MCF 10A (cell line): ENCODE measurements around the gene ABHD15. TPM values are rescaled to one million over a fixed set of nuclear protein-coding genes. Genes with fewer than 3 reads are reported as not detected.

Source experiments
- BruUV-seq: library from RNA; stranded (reverse); fragments of 400-500 nt; replicated peaks from 2 replicates; lab custom pipeline; 2021; lab: Mats Ljungman, UMichigan
- CTCF ChIA-PET: fragments of 300-600 bp; sonication (Branson Sonifier 250); formaldehyde crosslinking; extraction: SDS; loops from one replicate; lab custom pipeline; 2021; ENCODE audit warnings: antibody characterized with exemption, inconsistent platforms; lab: Yijun Ruan, JAX
- POLR2A ChIA-PET: fragments of 300-600, 350-650 bp; sonication (Branson Sonifier 250); formaldehyde crosslinking; extraction: SDS; loops from one replicate; lab custom pipeline; 2020; ENCODE audit warnings: antibody characterized with exemption, inconsistent platforms; lab: Yijun Ruan, JAX
- DNase-seq: peaks from one replicate; pipeline ENCODE4 v3.0.0-alpha.2; 2018; ENCODE audit not compliant: unreplicated experiment
- H3K27ac Mint-ChIP-seq: one replicate; pipeline ENCODE4 v1.8.0; 2022; ENCODE audit warnings: mild to moderate bottlenecking, low read depth, mixed read lengths; ENCODE audit not compliant: unreplicated experiment
- H3K27me3 Mint-ChIP-seq: one replicate; pipeline ENCODE4 v1.8.0; 2022; ENCODE audit warnings: mixed read lengths; ENCODE audit not compliant: insufficient read depth, unreplicated experiment
- H3K36me3 Mint-ChIP-seq: one replicate; pipeline ENCODE4 v1.8.0; 2022; ENCODE audit warnings: mild to moderate bottlenecking, moderate library complexity, mixed read lengths; ENCODE audit not compliant: insufficient read depth, unreplicated experiment
- H3K4me1 Mint-ChIP-seq: one replicate; pipeline ENCODE4 v1.8.0; 2022; ENCODE audit warnings: mixed read lengths; ENCODE audit not compliant: insufficient read depth, unreplicated experiment
- H3K4me3 Mint-ChIP-seq: one replicate; pipeline ENCODE4 v1.8.0; 2022; ENCODE audit warnings: mild to moderate bottlenecking, moderate library complexity, mixed read lengths; ENCODE audit not compliant: unreplicated experiment
- H3K9me3 Mint-ChIP-seq: one replicate; pipeline ENCODE4 v1.8.0; 2022; ENCODE audit warnings: mixed read lengths; ENCODE audit not compliant: unreplicated experiment
- intact Hi-C: fragments of 100-400 bp; cut with micrococcal nuclease; formaldehyde crosslinking; loops from 2 replicates; pipeline ENCODE4 v1.14.1; 2022
- total RNA-seq: library from RNA; stranded (reverse); gene quantifications from 2 replicates; pipeline ENCODE4 v1.2.3, GENCODE V29; 2022
- TF ChIP-seq, protein P1 (sequence below): fragments of 200-600 bp; IDR thresholded peaks from one replicate; pipeline ENCODE4 v1.8.0; 2022; ENCODE audit warnings: antibody characterized with exemption, mild to moderate bottlenecking; ENCODE audit not compliant: unreplicated experiment

Gene ABHD15
- total RNA-seq, 1 experiment from 2014 or later: 2.8 TPM

DNA sequence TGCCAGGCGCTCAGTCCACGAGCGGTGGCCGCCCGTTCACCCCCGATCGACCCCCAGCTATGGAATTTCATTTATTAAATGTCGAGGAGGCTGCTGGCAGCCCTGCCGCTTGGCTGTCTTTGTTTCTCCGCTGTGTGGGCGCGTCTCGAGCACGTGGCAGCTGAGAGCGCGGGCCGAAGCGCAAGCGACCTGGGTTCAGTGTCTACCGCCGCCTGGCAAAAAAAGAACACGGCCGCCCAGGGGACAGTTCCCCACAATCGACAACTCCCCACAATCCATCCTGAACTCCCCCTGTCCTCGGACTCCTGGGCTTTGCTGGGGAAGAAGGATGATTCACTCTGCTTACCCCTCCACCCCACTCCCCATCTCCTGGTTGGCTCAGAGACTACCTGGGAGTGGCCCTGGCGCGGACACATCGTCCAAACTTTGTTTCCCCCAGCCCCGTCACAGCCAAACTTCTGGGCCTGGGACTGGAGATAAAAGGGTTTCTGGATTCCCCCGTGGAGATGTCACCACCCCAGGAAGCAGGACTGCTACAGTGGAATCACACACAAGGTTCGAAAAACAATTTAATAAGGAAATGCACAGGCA is 24.4 kb upstream of the ABHD15 start:
- CTCF ChIA-PET: interaction anchor here (0.6 to 5.0 kb wide), 16 partner anchors 10 to 221 kb away, joined by 3 to 89 read pairs (median 4); partner anchors contain the start of genes ABHD15 and TP53I13
- peak; percentile 87 for DNase-seq
- TF ChIP-seq, protein P1, sequence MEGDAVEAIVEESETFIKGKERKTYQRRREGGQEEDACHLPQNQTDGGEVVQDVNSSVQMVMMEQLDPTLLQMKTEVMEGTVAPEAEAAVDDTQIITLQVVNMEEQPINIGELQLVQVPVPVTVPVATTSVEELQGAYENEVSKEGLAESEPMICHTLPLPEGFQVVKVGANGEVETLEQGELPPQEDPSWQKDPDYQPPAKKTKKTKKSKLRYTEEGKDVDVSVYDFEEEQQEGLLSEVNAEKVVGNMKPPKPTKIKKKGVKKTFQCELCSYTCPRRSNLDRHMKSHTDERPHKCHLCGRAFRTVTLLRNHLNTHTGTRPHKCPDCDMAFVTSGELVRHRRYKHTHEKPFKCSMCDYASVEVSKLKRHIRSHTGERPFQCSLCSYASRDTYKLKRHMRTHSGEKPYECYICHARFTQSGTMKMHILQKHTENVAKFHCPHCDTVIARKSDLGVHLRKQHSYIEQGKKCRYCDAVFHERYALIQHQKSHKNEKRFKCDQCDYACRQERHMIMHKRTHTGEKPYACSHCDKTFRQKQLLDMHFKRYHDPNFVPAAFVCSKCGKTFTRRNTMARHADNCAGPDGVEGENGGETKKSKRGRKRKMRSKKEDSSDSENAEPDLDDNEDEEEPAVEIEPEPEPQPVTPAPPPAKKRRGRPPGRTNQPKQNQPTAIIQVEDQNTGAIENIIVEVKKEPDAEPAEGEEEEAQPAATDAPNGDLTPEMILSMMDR: no peak
- POLR2A ChIA-PET: interaction anchor here (0.6 to 4.8 kb wide), 17 partner anchors 9 to 449 kb away, joined by 3 to 81 read pairs (median 8); partner anchors contain the start of genes ABHD15, NUFIP2, SSH2 and TAOK1
- no peaks in the 10 kb centered on the region for H3K9me3 Mint-ChIP-seq
- peak overlapping the region; percentile 85 for H3K27ac Mint-ChIP-seq
- TSS peak; percentile 17 for BruUV-seq
- H3K36me3 Mint-ChIP-seq: peaks cover 12% of the 10 kb centered on the region
- intact Hi-C loops: loop anchor here (1.0 to 2.0 kb wide), 4 partner anchors 11 to 340 kb away; partner anchors contain the start of genes SSH2 and TP53I13
- H3K4me3 Mint-ChIP-seq: peak overlapping the region; percentile 82
- peaks cover 23% of the 10 kb centered on the region for H3K4me1 Mint-ChIP-seq
- no peaks in the 10 kb centered on the region for H3K27me3 Mint-ChIP-seq

DNA sequence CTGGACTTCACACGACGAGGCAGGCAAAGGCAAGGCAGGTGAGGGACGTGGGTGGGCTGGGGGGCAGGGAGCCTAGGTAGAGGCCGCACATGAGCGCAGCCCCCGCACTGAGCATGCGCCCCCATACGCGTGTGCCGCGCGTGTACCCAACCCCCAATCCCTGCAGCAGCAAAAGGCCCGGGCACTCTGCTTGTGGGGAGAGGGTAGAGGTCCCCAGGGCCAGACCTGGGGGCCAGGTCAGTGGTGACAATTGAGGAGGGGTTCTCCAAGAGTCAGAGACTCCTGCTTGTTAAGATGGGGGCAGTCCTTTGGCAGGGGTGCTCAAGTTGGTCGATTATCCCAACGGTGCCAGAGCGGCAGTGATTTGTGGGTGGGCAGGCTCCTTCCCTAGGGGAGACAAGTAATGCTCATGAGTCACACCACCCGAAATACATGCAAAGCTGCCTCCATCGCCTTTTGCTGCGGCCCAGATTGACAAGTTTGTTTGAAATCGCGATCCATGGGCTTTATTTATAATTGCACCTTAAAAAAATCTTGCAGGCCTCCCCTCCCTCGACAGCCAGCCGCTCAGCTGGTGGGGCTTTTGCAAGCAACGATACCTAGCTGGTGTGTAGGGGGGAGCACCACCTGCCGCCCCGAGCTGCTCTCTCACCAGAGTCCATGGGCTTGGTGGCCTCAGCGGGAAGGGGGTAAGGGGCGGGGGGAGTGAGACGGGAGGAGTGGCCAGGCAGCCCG is 23.7 kb upstream of the ABHD15 start:
- H3K4me1 Mint-ChIP-seq: peaks cover 23% of the 10 kb centered on the region
- intact Hi-C loops: loop anchor here (1.0 to 2.0 kb wide), 4 partner anchors 10 to 340 kb away; partner anchors contain the start of genes SSH2 and TP53I13

DNA sequence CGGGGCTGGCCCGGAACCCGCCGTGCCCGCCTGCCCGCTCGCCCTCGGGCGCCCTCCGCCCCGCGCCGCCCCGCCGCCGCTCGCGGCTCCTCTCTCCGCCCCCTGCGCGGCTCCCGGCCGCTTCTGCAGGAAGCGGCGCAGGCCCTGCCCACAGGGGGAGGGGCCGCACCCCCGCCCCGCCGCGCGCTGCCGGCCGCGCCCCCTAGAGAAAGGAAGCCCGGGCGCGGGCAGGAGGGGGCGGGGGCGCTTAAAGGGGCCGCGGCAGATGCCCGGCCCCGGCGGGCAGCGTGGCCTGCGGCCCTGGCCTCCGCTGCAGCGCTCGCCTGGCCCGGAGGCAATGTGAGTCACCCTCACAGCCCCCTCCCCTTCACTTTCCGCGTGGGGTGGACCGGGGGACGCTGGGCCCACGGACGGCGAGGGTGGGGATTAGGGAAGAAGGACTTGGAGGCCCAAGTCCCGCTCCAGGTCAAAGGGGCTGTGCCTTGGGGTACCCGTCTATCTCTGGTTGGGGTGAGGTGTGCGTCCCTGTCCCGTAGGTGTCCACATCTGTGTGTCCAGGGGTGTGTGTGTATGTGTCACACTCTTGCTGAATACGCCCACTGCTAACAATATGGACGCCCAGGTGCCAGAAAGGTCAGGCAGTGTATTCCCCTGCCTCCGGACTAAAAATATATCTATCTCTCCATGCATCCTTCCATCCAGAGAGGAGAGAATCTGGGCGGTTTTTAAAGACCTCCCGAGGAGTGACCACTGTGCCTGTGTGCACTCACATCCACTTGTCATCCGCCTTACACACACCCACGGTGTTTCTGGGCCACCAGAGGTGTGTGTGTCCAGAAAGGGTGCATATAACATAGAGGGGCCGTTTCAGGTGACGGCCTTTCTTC is 22.9 kb upstream of the ABHD15 start, which contains the start of gene GIT1:
TSS of gene GIT1 (minus strand) at position 125 of the 887 bp plus-strand sequence. CDS start 270 bp downstream, outside the sequence.
- Mint-ChIP-seq H3K4me3 (peak within 1 kb of the TSS; percentile 83), H3K27ac (peak within 1 kb of the TSS; percentile 82), H3K27me3 (no peaks in the 10 kb centered on the region), H3K9me3 (no peaks in the 10 kb centered on the region), H3K36me3 (peaks cover 17% of the 10 kb centered on the region), H3K4me1 (peaks cover 23% of the 10 kb centered on the region)
- ChIA-PET CTCF (interaction anchor here (3.3 to 5.0 kb wide), 2 partner anchors 9 to 18 kb away, joined by 57 to 89 read pairs; partner anchors contain the start of genes ABHD15 and TP53I13), POLR2A (interaction anchor here (2.7 kb wide), 1 partner anchor 20 kb away, joined by 10 read pairs; no protein-coding TSS in a partner anchor)
- BruUV-seq: no TSS peak
- TF ChIP-seq, protein P1: no peak
- intact Hi-C loops: loop anchor here (2.0 kb wide), 3 partner anchors 21 to 341 kb away; partner anchors contain the start of genes SSH2 and TP53I13
- peak; percentile 83 for DNase-seq

More for the DNA sequence above, 23.7 kb upstream of the ABHD15 start:
- Mint-ChIP-seq H3K27me3 (no peaks in the 10 kb centered on the region), H3K9me3 (no peaks in the 10 kb centered on the region), H3K27ac (peak overlapping the region; percentile 85), H3K4me3 (peak overlapping the region; percentile 82), H3K36me3 (peaks cover 14% of the 10 kb centered on the region)
- TF ChIP-seq, protein P1: no peak
- ChIA-PET CTCF (interaction anchor here (0.6 to 5.0 kb wide), 7 partner anchors 9 to 220 kb away, joined by 3 to 89 read pairs (median 5); partner anchors contain the start of genes ABHD15 and TP53I13), POLR2A (interaction anchor here (0.6 to 4.8 kb wide), 13 partner anchors 8 to 450 kb away, joined by 3 to 81 read pairs (median 11); partner anchors contain the start of genes ABHD15, NUFIP2, SSH2 and TAOK1)
- no TSS peak for BruUV-seq
- DNase-seq: peak; percentile 60
